Kidney (tissue), 14 donors: ENCODE measurements around the gene SLC9A1. TPM values are rescaled to one million over a fixed set of nuclear protein-coding genes. Genes with fewer than 3 reads are reported as not detected.
A peak's percentile ranks its signal among the peaks of the same experiment; 100 is the strongest.

ENCODE experiments used
- DNase-seq, 5 donors: peaks; one replicate each; pipeline ENCODE4 v3.0.0-alpha.2; 2013 to 2020
- FAIRE-seq: peaks from 2 replicates; lab custom pipeline; 2012; peaks lifted over from hg19 to GRCh38; lab: Jason Lieb, UNC
- H3K27ac ChIP-seq, 2 donors: one replicate each; pipeline ENCODE4 v1.7.0; 2013; ENCODE audit warnings: low read depth in 2 of 2, low read length in 2 of 2, inconsistent platforms in 1 of 2
- H3K27me3 ChIP-seq: one replicate; pipeline ENCODE4 v1.7.1; 2013; ENCODE audit warnings: low read length, inconsistent platforms; ENCODE audit not compliant: control insufficient read depth, insufficient read depth
- H3K36me3 ChIP-seq, 3 donors: one replicate each; pipeline versions ENCODE4 v1.7.0 to v1.7.1; 2013; ENCODE audit warnings: low read length in 3 of 3, control low read depth in 1 of 3, inconsistent platforms in 1 of 3; ENCODE audit not compliant: insufficient read depth in 3 of 3, control insufficient read depth in 2 of 3
- H3K4me1 ChIP-seq, 3 donors: one replicate each; pipeline versions ENCODE4 v1.7.0 to v1.7.1; 2013; ENCODE audit warnings: low read length in 3 of 3, inconsistent platforms in 1 of 3, low read depth in 1 of 3; ENCODE audit not compliant: control insufficient read depth in 2 of 3, insufficient read depth in 2 of 3
- H3K4me3 ChIP-seq, 3 donors: one replicate each; pipeline versions ENCODE4 v1.7.0 to v1.8.1; 2013; ENCODE audit warnings: low read length in 3 of 3, control low read depth in 1 of 3, inconsistent platforms in 1 of 3
- H3K9ac ChIP-seq, 3 donors: one replicate each; pipeline versions ENCODE4 v1.7.0 to v1.7.1; 2013; ENCODE audit warnings: low read length in 3 of 3, control low read depth in 1 of 3, inconsistent platforms in 1 of 3
- H3K9me3 ChIP-seq, 3 donors: one replicate each; pipeline versions ENCODE4 v1.7.0 to v1.7.1; 2013; ENCODE audit warnings: low read length in 3 of 3, control low read depth in 1 of 3, inconsistent platforms in 1 of 3; ENCODE audit not compliant: control insufficient read depth in 2 of 3, insufficient read depth in 1 of 3
- intact Hi-C: fragments of 100-400 bp; cut with DNase I; formaldehyde crosslinking; loops from one replicate; pipeline ENCODE4 v1.11.1; 2022
- polyA plus RNA-seq: library from polyadenylated mRNA; stranded (reverse); fragments of 350-450 nt; fragmentation: Illumina TruSeq; extraction: RNeasy Lipid Tissue Mini Kit (QIAGEN cat#74804); gene quantifications from one replicate; pipeline ENCODE4 v1.2.3, GENCODE V29; 2014; ENCODE audit warnings: low read depth, low replicate concordance; ENCODE audit not compliant: insufficient read depth
- total RNA-seq: library from RNA; stranded (reverse); fragmentation: NEBNext Ultra II Directional; extraction: Animal tissue kit (Norgen Biotek cat#: 25700); gene quantifications from one replicate; pipeline ENCODE4 v1.2.1, GENCODE V29; 2021
- TF ChIP-seq, protein P1 (sequence below): IDR thresholded peaks from 3 replicates; pipeline ENCODE4 v1.5.1; 2012; ENCODE audit warnings: mild to moderate bottlenecking, moderate library complexity, borderline replicate concordance; ENCODE audit not compliant: insufficient read depth; ENCODE audit errors: extremely low read depth
- donor health status: control.
- donor health status: control.
- donor health status: control.
- donor health status: control.
- donor health status: control.
- donor health status: DM: yes; HTN: yes; CAD: no.
- donor health status: Normal renal cell carcinoma (clear cell type).

SLC9A1 gene
- total and polyA plus RNA-seq, 2 donors from 2014 or later, result 19.3 to 29.8 TPM

DNA sequence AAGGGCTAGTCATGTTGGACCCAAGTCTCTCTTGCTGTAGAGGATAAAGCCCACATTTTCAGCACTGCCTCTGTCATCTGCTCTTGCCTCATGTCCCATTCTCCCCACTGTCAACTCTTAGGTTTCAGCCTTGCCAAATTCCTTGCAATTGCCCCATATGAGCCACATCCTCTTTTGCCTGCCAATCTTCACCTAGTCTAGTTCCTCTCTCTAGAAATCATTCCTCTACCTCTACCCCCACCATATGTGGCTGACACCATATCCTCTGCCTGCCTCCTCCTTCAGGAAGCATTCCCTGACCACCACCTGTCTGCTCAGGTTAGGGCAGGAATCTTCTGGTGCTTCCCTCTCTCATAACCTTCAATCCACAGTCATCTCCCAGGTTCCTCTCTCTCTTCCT, 38.2 kb downstream of the SLC9A1 start:
- DNase-seq, result no peak
- Histone ChIP-seq H3K9me3 (no peaks in the 10 kb centered on the region), H3K36me3 (no peaks in the 10 kb centered on the region), H3K4me1 (peaks cover 0 to 25% (median 16%) of the 10 kb centered on the region in 3 donors), H3K9ac (no peak overlapping the region), H3K4me3 (no peak overlapping the region), H3K27me3 (no peaks in the 10 kb centered on the region), H3K27ac (peak overlapping the region; percentile 16 to 78)
- no peak for FAIRE-seq
- TF ChIP-seq, protein P1, sequence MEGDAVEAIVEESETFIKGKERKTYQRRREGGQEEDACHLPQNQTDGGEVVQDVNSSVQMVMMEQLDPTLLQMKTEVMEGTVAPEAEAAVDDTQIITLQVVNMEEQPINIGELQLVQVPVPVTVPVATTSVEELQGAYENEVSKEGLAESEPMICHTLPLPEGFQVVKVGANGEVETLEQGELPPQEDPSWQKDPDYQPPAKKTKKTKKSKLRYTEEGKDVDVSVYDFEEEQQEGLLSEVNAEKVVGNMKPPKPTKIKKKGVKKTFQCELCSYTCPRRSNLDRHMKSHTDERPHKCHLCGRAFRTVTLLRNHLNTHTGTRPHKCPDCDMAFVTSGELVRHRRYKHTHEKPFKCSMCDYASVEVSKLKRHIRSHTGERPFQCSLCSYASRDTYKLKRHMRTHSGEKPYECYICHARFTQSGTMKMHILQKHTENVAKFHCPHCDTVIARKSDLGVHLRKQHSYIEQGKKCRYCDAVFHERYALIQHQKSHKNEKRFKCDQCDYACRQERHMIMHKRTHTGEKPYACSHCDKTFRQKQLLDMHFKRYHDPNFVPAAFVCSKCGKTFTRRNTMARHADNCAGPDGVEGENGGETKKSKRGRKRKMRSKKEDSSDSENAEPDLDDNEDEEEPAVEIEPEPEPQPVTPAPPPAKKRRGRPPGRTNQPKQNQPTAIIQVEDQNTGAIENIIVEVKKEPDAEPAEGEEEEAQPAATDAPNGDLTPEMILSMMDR, result no peak
- intact Hi-C loops, result no loop called here

DNA sequence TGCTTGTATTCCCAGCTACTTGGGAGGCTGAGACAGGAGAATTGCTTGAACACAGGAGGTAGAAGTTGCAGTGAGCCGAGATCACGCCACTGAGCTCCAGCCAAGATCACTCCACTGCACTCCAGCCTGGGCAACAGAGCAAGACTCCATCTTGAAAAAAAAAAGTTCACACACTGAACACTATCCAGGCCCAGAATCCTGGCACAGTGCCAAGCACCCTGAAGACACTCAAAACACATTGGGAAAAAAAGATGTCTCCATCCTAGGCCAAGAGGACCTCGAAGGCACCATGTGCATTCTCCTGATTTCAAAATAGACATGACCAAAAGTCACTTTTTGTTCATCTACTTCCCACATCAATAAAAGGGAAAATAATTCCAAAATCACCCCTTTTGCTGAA, 38.7 kb downstream of the SLC9A1 start:
- H3K27ac ChIP-seq, result no peak overlapping the region

DNA sequence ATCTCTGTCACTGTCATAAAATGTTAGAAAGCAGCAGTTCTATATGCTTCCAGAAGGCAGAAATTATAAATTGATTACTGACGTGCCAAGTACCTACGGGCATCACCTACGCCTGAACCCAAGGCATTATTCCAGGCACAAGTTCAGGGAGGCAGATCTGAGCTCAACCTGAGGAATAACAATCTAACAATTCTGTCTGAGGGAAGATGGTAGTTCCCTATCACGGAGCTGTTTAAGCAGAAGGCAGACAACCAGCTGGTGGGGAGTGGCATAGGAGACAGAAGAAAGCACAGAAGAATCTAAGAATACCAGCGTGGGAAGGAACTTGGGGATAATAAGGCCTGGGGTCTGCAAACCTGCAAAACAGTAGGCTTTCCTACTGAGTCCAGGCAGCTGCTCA, 40.4 kb downstream of the SLC9A1 start:
- no peaks in the 10 kb centered on the region for H3K36me3 ChIP-seq
- no peak overlapping the region for H3K4me3 ChIP-seq
- FAIRE-seq, result no peak
- intact Hi-C loops, result no loop called here
- H3K4me1 ChIP-seq, result peaks cover 0 to 25% (median 16%) of the 10 kb centered on the region in 3 donors
- DNase-seq, result no peak
- H3K27me3 ChIP-seq, result no peaks in the 10 kb centered on the region
- H3K27ac ChIP-seq, result no peak overlapping the region
- H3K9ac ChIP-seq, result no peak overlapping the region
- TF ChIP-seq, protein P1, result no peak
- H3K9me3 ChIP-seq, result no peaks in the 10 kb centered on the region

More for the DNA sequence above, 38.7 kb downstream of the SLC9A1 start:
- H3K4me3 ChIP-seq, result no peak overlapping the region
- no peaks in the 10 kb centered on the region for H3K27me3 ChIP-seq
- DNase-seq, result no peak
- no peaks in the 10 kb centered on the region for H3K9me3 ChIP-seq
- H3K36me3 ChIP-seq, result no peaks in the 10 kb centered on the region
- no peak overlapping the region for H3K9ac ChIP-seq
- H3K4me1 ChIP-seq, result peaks cover 0 to 25% (median 16%) of the 10 kb centered on the region in 3 donors
- intact Hi-C loops, result no loop called here
- FAIRE-seq, result no peak
- TF ChIP-seq, protein P1, result no peak

DNA sequence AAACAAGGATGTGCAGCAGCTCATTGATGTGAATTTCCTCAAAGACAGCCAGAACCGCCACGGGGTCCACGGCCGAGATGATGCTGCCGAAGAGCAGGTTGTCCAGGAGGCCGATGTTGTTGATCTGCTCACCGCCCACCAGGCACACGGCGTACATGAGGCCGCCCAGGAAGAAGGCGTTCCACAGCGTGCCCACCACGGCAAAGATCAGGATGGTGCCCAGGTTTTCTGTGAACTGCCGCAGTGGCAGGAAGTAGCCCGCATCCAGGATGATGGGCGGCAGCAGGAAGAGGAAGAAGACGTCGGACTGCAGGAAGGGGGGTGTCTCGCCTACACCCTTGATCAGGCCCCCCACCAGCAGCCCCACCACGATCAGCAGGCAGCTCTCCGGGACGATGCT, 41.1 kb downstream of the SLC9A1 start:
- DNase-seq (no peak), FAIRE-seq (no peak)
- no peak overlapping the region for H3K9ac ChIP-seq
- H3K27me3 ChIP-seq, result no peaks in the 10 kb centered on the region
- H3K36me3 ChIP-seq, result no peaks in the 10 kb centered on the region
- TF ChIP-seq, protein P1, result no peak
- intact Hi-C loops, result no loop called here
- H3K4me3 ChIP-seq, result no peak overlapping the region
- no peak overlapping the region for H3K27ac ChIP-seq
- H3K9me3 ChIP-seq, result no peaks in the 10 kb centered on the region
- peaks cover 0 to 25% (median 16%) of the 10 kb centered on the region in 3 donors for H3K4me1 ChIP-seq
